GM21717 (cell line): ENCODE data around the gene GPATCH1.
A peak's percentile ranks its signal among the peaks of the same experiment; 100 is the strongest.

Source experiments
- ATAC-seq: cut with Tn5 transposase; IDR thresholded peaks from one replicate; pipeline ENCODE4 v1.9.1; 2021; ENCODE audit warnings: mild to moderate bottlenecking, moderate library complexity; ENCODE audit not compliant: unreplicated experiment

GPATCH1 gene

DNA sequence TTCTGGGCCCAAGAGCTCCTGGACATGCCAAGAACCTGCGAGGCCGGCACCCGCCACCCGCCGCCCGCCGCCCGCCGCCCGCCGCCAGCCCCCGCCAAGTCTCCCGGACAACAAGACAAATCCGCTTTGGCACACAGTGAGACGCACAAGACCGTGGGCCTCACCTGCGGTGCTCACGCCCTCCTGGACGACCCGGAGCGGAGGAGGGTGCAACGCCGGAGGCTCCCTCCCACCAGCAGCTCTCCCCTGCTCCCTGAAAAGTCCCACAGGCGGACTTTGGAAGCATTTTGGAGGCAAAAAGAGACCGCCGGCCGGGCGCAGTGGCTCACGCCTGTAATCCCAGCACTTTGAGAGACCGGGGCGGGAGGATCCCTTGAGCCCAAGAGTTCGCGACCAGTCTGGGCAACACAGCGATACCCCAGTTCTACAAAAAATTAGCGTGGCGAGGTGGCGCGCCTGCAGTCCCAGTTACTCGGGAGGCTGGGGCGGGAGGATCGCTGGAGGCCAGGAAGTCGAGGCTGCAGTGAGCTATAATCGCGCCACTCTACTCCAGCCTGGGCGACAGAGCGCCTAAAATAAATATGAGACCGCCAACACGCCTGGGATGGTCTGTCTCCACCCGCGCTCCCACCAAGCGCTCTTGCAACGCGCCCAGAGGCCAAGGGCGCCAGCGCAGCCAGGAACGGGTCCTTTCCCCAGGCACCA is 17.1 kb upstream of the GPATCH1 start:
- ATAC-seq: no peak

DNA sequence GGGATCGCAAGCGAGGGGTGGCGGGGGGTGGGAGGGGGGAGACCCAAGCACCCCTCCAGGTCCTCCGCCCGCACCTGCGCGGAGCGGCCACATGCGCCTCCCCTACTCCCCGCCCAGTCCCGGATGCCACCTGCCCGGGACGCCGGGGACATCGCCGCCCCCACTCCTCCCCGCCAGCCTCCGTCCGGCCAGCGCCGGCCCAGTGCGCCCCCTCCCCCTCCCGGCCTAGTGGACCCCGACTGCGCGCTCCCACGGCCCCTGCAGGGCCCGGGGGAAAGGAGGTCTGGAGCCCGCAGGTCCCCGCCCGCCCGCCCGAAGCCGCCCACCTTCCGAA is 16.6 kb upstream of the GPATCH1 start:
- peak; percentile 47 for ATAC-seq

DNA sequence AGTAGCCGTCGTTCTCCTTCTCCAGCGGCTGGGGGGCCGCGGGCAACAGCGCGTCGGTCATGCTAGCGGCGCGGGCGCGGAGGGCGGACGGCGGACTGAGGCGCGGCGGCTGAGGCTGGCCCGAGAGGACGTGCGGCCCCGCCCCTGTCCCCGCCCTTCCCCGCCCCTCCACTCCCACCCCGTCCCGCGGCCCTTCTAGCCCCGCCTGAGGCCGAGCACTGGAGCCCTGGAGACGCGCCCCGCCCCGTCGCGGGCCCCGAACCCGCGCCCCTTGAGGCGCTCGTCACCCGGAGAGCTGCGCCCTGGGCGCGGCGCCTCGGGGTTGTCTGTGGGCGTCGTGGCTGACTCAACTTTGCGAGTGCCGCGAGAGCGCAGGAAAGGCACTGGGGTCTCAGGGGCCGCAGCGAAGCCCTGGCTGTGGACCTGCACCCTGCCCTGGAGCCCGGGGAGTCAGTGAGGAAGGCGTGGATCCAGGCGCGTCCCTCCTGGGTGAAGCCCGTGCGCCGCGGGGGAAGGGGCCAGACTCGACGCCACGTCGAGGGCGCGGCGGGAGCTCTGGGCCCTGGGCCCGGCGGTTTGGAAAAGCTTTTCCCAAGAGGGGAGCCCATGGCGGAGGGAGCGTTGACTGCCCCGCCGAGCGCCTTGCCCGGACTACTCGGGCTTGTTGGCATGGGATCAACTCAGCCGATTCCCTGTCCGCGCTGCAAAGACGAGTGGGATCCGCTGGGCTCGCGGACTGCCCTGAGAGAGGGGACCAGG is 16.0 kb upstream of the GPATCH1 start, which contains the start of gene RHPN2:
Gene RHPN2, minus strand, starts transcription at position 97 of the 759 bp plus-strand sequence. Its CDS starts 36 bp downstream, at position 61.
- ATAC-seq: peak; percentile 78

DNA sequence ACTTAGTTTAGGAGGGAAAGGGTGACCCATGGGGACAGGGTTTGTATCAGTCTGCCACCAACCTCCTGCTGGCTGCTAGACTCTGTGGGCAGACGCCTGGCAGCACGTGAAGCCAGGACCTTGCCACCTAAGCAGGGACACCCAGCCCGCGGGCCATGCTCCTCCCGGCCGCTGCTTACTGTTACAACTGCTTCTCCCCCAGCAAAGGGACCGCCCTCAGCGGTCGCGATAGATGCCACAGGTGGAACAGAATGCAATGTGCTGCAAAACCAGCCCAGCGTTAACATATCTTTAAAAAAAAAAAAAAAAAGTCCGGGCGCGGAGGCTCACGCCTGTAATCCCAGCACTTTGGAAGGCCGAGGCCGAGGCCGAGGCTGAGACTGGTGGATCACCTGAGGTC is 14.4 kb upstream of the GPATCH1 start:
- no peak for ATAC-seq

DNA sequence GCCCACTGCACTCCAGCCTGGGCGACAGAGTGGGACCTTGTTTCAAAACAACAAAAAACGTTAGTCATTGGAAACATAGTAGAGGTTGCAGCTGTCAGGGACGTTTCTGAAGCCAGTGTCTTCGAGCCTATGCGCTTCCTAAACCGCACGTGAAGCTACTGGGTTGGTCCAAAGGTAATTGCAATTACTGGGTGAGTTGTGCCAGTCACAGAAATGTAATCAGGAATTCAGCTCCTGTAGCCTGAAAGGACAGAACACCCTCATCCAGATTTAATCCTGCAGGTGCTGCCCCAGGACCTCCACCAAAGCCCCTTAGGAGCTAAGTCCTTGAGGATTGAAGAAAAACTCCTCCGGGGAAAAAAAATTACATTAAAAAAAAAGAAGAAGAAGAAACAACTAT is 13.9 kb upstream of the GPATCH1 start:
- no peak for ATAC-seq

DNA sequence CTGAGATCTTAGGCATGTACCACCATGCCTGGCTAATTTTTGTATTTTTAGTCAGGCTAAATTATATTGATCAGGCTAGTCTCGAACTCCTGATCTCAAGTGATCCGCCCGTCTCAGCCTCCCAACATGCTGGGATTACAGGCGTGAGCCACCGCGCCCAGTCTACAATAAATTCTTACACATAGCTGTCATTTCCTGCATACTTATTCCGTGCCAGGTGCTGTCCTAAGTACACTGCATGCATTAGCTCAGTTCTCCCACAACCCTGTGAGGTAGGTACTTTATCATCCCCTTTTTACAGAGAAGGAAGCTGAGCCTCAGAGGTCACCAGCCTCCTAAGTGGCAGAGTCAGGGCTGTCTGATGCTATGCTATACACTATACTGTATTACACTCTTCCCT is 9.1 kb upstream of the GPATCH1 start:
- no peak for ATAC-seq

DNA sequence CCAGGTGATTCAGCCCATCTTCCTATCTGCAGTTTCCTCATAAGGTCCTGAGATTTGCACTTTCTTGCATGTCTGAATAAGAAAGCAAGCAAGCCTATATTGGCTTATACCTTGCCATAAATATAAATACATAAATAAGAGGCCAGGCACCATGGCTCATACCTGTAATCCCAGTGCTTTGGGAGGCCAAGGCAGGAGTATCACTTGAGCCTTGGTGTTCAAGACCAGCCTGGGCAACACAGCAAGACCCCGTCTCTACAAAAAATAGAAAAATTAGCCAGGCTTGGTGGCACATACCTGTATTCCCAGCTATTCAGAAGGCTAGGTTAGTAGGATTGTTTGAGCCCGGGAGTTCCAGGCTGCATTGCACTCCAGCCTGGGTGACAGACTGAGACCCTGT is 5.5 kb upstream of the GPATCH1 start:
- ATAC-seq: no peak

DNA sequence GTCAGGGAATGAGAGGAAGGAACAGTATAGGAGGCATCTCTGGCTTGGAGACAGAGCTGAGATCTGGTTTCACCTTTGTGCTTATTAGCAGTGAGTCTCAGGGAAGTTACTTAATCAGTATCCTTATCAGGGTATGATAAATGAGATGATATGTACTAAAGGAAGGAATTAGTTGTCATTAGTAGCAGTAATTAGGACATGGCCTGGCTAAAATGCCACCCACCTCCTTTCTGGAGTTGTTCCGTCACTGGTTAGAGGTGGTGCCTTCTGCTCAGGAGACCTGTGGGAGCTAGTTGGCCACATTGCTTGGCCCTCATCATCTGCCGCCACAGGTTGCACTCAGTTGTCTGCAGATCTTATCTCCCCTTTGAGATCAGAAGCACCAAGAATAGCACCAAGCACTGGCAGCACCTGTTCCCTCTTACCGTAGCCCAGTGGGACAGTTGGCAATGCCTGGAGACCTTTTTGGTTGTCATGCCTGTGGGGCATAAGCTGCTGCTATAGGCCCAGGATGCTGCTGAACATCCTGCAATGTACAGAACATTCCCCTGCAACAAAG is 4.7 kb downstream of the GPATCH1 start:
- no peak for ATAC-seq

DNA sequence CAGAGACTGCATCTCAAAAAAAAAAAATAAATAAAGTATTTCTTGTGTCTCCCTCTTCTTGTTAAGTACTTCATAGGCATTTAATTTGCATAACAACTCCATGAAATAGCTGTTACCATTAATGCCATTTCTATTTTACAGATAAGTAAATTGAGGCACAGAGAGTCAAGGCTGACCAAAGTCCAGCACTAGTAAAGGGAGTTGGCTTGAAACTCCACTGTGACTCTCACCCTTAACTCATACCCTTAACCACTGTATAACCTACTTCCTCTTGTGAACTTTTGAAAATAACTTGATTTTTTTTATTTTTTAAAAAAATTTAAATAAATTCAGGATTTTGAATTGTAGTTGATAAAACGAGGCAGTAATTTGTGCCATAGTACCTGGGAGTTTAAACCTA is 6.0 kb downstream of the GPATCH1 start:
- ATAC-seq: no peak

DNA sequence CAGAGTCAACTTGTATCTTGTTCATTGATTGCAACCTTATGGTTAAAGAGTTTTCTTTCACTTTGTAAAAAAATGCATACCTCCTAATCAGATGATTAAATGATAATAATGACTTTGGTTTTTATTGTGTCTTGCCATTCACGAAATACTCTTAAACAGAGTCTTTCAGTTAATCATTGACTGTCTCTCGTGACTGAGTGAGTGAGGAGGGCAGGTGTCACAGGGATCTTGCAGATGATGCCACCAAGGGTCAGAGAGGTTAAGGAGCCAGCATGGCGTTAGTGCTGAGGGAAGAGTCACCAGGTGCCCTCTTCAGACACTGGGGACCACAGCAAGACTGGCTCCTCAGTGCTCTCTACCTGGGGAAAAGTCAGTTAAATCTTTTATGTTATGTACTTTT is 8.0 kb downstream of the GPATCH1 start:
- no peak for ATAC-seq

DNA sequence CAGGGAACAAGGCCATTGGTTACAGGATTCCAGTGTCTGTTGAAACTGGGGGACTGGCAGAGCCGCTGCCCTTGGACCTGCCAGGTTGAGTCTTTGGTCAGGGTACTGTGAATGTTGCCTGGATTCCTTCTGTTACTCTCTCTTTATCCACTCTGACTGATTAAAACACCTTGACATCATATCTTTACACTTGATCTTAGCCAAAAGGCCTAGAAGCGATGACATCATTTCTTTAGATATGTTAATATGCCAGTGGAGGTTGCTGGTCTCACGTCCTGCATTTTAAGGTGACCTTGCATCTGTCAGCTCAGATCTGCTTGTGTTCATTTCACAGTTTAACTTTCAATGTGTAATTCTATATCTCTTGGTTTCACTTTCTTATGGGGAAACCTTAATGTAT is 9.2 kb downstream of the GPATCH1 start:
- ATAC-seq: no peak

DNA sequence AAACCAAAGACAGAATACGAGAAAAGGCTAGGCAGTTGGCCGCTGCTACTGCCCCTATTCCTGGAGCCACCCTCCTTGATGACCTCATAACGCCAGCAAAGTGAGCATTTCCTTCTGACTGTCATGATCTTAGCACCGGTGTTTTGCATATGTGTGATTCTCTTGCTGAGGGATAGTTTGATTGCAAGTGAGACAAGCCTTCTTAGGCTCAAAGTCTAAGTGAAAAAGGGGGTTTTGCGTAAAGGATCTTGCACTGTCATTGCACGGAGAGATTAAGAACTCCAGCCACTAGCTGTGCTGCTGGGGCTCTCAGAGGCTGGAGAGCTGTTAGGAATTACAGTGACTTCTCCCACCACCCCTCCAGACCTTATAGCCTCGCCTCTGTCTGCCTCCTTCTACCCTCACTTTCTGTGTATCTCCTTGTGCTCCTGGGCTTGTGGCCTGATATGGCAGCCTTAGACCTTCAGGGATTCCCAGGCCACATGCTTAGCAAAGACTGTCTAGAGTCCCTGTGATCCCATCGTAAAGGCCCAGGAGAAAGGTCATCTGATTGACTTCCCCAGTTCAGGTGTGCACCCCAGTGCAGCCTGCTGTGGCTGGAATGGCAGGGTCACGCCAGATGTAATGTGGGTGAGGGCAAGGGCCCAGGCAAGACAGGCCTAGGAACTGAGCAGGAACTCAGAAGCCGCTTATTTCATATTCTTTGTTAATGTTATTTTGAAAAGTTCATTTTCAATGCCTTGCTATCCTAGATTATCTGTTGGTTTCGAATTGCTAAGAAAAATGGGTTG is 12.6 kb downstream of the GPATCH1 start:
- no peak for ATAC-seq

DNA sequence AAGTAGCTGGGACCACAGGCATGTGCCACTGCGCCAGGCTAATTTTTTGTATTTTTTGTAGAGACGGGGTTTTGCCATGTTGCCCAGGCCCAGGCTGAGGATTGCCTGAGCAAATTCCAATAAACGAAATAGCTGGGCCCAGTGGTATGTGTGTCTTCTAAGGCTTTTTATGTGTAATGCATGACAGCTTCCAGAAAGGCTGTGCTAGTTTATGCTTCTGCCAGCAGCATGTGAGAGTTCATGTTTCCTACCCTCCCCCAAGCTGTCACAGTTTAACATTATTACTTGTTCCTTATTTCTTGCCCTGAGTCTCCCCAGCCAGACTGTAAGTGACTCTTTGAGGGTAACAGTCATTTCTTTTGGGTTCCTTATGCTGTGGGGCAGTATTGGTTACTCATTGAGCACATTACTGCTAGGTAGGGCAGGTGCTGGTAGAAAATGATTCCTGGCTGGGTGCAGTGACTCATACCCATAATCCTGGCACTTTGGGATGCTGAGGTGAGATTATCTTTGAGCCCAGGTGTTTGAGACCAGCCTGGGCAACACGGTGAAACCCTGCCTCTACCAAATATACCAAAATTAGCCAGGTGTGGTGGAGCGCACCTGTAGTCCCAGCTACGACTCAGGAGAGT is 13.6 kb downstream of the GPATCH1 start:
- no peak for ATAC-seq

DNA sequence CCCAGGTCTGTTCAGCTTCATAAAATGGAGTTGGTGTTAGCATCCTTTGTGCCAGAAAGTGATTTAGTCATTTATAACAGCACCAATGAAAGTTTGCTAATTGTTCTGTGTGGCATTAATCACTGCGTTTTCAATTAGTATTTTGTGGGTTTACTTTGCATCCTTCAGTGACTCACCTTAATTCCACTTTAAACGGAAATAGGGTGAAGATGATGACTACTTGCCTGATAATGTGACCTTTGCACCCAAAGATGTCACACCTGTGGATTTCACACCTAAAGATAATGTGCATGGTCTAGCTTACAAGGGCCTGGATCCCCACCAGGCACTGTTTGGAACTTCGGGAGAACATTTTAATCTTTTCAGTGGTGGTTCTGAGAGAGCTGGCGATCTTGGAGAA is 15.0 kb downstream of the GPATCH1 start:
- no peak for ATAC-seq

DNA sequence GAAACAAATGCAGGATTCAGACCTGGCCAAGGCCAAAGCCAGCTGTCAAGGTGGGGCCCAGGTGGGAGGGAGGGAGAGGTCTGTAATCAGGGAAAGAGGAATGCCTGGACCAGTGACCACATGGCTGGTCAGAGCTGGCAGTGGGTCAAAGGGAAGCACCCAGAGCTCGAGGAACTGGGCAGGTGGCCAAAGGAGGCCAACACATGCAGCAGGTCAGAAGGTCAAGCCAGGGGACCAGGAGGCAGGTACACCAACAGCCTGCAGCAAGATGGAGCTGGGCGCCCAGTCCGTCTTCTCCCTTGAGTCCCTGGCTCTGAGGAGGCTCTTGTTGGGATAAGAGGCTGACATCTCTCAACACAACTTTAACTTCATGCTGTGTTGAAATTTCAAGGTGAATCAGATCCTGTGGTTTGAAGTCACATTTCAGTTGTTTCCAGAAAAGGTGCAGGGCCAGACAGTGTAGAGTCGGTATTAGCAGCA is 17.1 kb downstream of the GPATCH1 start:
- no peak for ATAC-seq

DNA sequence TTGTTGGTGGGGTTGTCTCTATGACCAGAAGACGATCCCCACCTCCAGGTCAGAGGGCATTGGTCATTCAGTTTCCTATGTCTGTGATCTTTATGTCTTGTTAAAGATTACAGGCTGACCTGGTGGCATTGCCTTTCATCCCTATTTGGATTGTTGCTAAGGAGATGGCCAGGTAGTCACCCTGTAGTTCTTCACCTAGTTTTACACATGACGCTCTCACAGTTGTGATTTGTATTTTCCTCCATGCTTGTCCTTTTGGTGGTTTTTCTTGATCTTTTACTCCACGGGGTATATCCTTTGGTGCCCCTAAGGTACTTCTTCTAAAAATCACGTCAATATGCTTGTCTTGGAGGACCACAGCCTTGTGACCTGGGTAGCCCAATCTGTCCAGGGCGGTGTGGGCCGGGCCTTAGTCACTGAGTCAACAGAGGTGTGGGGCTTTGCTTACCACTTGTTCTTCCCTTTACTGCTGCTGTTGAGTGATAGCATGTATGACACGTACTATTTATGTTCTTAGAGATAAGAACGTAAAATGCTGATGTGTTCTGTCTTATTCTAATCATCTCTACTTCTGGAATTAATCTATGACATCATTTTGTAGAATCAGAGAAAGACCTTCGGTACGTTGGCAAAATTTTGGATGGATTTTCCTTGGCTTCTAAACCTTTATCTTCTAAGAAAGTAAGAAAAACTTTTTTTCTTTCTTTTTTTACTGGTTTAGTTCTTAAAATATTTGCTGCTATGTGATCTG is 20.1 kb downstream of the GPATCH1 start:
- ATAC-seq: no peak

DNA sequence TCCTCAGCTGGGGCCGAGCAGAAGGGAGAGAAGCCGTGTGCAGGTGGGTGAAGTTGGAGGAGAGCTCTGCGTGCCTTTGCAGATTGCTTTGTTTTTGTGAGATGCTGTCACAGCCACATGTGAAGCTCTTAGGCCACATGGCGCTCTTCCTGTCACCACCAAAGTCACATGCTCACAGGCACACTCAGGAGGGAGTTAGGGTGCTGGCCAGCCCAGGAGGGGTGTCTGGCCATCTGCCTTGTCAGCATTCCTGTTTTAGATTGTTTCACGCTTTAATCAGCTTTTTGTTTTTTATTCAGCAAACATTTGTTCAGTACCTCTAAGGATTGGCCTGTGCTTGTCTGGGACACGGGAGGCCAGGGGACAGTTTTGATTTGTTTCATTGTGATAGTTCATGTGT is 21.9 kb downstream of the GPATCH1 start:
- no peak for ATAC-seq

DNA sequence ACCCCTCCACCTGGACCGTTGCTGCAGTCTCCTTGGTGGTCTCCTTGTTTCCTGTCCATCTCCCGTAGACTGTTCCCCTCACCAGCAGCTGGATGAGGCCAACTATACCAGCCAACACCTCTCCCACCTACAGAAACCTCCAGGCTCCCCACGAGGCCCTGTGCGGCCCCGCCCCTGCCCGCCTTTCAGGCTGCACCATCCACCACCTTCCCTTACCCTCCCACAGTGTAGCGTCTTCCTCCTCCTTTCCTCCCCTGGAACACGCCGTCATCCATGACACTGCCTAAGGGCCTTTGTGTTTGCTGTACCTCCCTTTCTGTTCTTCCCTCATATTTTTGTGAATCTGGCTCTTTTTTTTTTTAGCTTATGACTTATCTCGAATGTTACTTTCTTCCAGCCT is 27.2 kb downstream of the GPATCH1 start:
- ATAC-seq: no peak

DNA sequence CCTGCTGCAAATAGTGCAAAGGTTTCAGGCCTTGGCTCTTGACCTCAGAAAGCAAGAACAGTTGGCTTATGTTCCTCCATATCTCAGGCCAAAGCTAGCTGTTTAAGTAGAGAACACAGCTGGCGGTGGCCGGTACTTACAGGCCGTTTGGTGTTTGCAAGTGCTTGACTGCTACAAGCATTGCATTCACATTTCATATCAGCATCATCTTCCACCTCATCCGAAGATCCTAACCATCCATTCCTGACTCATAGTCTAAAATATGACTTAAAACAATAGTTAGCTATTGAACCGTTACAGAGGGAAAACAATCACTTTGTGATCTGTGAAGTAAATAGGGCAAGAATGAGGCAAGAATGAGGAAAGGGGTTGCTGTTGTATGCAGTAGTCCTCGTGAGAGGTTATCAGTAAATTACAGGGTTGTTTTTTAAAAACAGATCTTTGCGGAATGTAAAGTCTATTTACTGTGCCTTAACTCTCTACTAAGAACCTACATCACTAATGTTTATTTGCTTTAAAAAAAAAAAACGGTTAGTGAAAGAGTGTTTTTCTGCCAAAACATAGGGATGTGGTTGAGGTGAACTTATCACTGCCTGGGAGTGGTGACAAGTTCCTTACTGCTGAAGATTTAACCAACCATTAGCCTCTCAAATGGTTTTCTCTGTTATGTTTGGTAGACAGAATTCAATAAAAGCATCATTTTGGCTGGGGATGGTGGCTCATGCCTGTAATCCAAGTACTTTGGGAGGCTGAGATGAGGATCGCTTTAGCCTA is 29.3 kb downstream of the GPATCH1 start:
- no peak for ATAC-seq
